Stimulated activated CD4-positive, alpha-beta T cell treated with anti-CD3 and anti-CD28 coated beads, Interleukin-15, amount 100 ng/mL, for 24 hours (primary cell): ENCODE measurements around the gene SCAMP4.
A peak's percentile ranks its signal among the peaks of the same experiment; 100 is the strongest.

ENCODE experiments used
- DNase-seq: peaks from one replicate; pipeline ENCODE4 v3.0.0-alpha.2; 2020

The SCAMP4 gene

GRCh38 chr19:1942078-1942933 is 37.1 kb downstream of the SCAMP4 start:
- DNase-seq = peak; percentile 83

DNA sequence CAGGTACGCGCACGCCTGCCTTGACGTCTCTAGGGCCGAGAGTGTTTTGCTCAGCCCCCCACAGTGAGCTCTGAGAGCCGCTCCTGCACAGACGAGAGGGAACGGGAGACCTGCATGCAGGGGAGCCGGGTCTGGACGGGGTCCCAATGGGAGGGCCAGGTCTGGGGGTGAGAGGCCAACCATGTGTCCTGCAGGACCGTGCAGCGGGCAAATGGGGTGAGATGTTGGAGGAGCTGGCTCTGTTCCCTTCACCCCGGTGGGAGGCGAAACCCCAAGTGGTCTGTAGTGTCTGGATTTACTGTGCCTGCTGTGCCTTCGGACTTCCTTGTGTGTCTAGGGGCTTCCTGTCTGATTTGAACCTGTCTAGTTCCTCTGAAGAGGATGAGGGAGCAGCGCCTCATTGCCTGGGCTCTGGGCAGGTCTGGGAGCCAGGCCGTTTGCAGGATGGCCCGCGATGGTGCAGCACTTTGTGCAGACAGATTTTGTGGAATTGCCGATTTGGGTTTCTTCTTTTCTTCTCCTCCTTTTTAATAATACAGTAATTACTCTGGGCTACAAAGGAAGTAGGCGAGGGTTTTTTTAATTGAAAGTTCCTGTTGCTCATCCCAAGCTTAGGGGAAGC is 37.8 kb downstream of the SCAMP4 start:
- no peak for DNase-seq

GRCh38 chr19:1943661-1944087 is 38.5 kb downstream of the SCAMP4 start:
- DNase-seq = no peak

DNA sequence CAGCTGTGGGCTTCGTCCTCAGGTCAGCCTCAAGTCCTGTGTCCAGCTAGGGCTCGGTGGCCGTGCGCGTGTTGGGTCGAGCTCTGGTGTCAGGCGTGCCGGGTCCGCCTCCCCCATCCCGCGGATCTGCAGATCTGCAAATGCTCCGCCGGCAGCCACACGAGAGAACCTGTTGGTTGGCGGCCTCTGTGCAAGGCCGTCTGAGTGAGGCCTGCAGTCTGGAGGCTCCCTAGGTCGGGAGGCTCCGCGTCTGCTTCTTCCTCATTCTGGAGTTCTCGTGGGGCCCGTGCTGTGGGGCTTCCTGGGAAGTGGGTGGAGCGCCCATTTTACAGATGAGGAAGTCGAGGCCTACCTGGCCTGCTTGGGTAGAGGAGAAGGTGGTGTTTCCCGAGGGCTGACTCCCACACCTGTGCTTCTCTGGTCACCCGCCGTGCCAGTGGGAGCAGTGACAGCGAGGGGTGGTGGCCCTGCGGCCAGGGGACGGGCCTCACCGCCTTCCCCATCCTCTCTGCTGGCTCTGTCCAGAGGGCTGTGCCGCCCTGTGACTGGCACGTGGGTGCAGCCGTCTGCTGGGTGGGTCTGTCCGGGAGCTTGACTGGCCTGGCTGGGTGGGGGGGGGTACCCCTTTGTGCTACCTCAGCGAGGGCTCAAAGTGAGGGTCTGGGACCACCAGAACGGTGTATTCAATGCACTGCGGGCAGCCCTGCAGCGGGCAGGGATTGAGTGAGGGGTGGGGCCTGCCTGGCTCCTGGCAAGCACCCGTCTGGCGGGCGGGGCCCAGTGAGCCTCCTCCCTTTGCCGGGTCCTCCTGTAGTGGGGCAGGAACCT is 39.1 kb downstream of the SCAMP4 start:
- DNase-seq = no peak

GRCh38 chr19:1944916-1945561 is 39.8 kb downstream of the SCAMP4 start:
- no peak for DNase-seq

DNA sequence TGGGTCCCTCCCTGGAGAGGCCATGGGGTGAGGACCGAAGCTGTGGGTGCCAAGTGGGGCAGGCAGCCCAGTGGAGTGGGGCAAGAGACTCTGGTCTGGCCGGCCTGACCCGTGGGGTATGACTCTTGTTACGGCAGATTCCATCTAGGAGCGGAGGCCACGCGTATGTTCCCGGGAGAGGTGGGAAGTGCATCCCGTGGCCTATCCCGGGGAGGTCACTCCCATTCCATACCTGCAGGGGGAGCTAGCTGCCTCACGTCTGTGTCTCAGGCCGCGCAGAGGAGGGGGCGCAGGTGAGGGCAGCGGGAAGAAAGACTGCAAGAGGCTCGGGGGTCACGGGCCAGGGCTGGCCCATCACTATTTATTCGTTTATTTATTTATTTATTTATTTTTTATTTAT is 40.7 kb downstream of the SCAMP4 start:
- peak; percentile 36 for DNase-seq

DNA sequence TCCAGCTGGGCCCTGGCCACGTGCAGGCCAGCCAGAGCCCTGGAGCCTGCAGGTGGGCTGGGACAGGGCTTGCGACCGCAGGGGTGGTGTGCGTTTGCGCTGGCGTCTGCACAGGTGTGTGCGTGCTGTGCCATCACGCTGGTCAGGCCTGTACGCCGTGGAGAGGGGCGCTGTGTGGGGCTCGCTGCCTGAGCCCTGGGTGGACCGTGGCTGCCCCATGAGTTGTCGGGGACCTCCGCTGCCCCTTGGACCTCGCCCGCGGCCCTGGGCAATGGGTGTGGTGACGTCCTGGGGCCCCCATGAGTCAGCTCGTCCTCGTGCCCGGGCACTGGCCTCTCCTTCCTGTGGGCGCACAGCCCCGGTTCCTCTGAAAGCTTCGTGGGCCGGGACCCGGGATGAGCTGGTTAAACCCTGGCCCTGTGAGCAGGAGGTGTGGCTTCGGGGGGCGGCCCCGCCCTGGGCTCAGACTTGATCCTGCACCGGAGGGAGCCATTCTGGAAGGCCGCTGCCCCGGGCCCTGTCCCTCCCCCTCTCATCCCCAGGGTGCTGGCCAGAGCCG is 42.5 kb downstream of the SCAMP4 start:
- DNase-seq = no peak

DNA sequence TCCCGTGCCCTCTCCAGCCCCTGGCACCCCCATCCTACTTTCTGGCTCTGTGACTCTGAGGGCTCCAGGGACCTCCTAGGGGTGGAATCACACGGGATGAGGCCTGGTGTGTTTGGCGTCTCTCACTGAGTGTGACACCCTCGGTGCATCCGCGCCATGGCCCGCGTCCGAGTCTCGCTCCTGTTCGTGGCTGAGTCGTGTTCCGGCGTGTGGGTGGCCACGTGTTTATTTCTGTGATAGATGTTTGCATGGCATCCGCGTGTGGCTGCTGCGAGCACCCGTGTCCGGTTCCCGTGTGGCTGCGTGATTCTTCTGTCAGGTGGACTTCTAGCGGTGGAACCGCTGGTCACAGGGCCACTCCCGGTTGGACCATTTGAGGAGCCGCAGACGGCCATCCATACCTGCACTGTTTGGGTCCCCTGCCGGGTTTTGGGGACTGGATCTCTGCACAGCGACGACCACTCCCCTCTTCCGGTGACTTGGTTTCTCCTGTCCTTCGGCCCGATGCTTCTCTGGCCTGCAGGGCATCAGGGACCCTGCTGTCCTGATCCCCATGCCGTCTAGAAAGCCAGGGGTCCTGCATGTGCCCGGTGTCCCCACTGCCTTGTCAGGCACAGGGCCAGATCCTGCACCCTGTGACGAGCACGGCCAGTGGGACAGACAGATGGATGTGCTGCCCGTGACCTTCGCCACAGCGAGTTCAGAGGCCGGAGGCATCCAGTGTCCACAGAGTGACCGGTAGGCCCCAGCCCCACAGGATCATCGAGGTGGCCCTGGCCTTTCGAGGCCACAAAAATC is 44.3 kb downstream of the SCAMP4 start:
- DNase-seq = no peak

DNA sequence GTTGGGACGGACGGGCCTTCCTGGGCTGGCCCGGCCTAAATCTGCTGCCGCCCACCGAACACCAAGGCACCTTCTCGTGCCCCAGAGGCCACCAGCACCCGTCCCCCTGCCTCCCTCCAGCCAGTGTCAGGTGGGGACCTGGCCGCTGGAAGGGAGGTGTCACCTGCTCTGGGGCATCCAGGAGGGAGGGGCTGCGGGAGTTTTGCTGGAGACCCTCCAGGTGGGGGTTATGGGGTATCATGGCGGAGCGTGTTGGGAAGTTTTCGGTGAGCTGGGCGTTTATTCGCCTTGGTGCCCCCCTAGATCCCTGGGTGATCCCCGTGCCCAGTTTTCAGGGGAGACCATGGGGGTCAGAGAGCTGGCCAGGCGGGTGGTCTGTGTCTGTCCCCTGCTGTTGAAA is 45.4 kb downstream of the SCAMP4 start:
- no peak for DNase-seq

GRCh38 chr19:1952635-1953034 is 47.4 kb downstream of the SCAMP4 start:
- no peak for DNase-seq

DNA sequence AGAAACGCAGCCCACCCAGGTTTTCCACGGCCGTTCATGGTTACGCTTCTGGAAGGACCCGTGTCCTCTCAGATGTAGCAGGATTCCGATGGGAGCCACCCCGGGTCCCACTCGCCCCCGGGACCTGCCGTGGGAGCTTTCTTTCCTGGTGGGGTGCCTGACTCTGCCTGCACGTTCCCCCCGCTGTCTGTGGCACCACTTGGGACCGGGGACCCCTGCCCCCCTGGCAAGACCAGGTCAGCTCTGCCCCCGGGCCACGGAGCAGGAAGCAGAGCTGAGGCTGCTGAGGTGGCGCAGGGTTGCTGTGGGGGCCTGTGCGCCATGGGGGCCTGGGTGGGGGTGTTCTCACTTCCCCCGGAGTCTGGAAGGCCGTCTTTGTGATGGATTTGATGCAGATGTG is 47.8 kb downstream of the SCAMP4 start:
- no peak for DNase-seq

GRCh38 chr19:1953441-1954094 is 48.4 kb downstream of the SCAMP4 start:
- no peak for DNase-seq

DNA sequence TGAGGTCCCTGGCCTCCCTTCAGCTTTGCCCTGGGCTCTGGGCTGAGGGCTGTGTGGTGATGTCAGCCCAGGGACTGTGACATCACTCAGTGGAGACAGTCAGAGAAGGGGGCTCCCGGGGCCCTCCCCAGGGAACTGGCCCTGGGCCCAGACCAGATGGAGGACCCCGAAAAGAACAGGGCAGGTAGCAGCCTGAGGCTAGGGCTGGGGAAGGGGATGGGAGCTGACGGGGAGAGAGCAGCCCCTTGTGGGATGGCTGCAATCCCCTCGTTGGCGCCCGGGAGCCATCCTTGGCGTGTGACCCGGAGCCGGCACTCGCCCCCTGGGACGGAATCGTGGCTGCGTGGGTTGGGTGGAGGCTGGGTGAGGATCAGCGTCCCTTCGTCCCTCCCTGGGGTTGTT is 49.3 kb downstream of the SCAMP4 start:
- no peak for DNase-seq

DNA sequence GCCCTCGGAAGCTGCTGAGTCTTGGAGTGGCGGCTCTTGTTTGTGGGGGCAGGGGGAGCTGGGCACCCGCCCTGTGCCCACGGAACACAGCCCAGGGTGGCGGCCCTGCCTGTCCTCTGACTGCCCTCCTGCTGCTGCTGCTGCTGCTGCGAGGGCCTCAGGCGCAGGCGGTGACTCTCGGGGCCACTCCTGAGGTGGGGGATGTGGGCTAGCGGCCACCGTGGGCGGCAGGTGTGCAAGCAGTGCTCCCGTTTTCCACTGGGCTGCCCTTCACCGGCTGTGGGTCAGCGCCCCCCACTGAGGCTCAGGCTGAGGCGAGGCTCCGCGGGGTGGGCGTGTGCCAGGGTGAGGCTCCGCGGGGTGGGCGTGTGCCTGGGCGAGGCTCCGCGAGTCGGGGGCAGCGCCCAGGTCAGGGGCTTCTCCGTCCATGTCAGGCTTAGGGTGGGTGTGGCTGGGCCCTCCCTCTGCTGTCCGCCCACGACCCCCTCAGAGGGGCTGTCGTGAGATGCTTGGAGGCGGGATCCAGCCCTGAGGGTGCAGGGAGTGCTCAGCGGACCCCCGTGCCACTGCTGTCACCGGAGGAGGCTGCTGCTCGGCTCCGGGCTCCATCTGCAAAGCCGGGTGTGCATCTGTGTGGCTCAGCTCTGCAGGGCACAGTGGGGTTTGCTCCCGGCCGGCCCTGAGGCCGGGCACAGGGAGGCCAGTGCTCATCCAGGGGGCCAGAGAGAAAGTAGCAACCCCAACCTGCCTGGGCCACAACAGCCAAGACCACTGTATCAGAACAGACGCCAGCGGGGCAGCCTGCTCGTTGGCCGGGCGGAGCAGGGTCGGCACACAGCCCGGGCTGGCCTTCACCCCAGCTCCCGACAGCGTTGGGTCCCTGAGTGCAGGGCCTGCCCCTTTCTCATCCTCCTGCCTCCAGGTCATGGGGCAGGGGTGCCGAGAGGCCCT is 50.2 kb downstream of the SCAMP4 start:
- DNase-seq = no peak

GRCh38 chr19:1956122-1956494 is 50.9 kb downstream of the SCAMP4 start:
- DNase-seq = no peak

DNA sequence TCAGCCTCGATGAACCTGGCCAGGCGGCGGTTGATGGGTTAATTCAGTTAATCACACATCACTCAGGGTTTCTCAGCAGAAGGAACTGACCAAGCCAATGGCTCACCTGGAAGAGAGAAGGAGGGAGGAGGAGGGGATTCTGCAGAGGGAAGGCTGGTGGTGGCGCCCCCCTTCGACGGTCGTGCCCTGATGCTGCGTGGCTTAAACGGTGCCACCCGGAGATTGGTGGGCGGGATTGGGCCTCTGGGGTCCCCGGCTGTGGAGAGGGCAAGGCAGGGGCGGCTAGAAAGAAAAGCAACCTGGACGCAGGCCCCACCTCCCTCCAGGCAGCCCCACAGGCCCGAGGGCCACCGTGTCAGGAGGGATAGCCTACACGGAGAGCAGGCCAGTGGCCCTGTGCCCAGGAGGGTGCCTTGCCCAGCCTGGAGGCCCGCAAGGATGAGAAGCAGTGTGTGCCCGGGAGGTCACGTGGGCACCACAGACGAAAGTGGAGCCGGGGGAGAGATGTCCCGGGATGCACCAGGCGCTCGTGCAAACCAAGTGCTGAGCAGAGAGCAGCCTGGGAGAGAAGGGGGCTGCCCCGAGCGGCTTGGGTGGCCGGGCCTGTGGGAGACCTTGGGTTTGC is 51.8 kb downstream of the SCAMP4 start:
- DNase-seq = no peak

DNA sequence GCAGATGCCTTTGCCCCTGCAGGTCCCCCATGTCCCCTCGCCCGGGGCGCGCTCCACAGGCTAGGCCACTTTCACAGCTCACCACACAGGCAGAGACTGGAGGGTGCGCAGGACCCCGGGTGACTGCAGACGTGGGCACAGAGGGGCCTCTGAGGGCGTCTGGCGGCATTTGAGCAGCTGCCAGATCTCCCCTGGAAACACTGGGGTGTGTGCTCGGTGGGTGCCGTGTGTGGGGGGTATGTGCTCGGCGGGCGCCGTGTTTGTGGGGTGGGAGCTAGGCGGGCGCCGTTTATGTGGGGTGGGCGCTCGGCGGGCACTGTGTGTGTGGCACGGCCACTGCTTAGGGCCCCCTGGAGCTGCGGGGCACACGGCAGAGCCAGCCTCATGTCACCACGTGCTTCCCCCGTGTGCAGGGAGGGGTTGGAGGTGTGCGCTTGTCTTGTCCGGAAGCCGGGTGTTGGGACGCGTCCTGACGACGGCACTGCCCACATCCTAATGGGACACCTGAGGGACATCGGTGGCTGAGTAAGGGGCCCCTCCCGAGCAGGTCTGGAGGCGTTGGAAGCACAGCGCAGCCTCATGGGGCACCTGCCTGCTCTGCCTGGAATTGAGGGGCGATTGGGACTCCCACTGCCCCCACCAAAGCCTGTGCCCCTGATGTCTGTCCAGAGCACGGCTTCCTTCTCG is 52.5 kb downstream of the SCAMP4 start:
- DNase-seq = no peak

DNA sequence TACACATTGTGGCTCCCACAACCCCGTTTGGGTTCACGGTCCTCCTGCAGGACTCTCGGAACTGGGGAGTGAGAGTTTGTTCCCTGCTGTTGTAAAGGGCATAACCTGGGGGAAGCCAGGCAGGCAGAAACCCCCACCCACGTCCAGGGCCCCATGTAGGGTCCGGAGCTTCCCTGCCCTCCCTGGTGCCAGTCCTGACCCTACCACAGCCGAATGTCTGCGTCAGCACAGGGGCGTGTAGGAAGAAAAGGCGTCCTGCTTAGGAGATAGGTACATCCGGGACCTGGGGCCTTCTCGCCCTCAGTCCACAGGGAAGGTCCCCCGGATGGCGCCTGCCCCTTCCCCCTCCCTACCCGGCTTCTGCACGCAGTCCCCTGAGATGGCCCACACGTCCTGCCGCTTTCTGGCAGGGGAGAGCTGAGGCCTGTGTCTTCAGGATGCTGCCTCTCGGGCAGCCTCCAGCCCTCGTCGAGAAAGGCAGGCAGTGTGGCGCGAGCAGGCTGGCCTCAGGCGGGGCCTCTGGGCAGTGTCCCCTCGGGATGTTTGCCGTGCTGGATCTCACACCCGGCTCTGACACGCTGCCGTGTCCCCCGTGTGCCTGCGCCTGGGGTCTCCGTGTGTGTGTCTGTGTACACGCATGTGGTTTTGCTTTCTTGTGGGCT is 54.9 kb downstream of the SCAMP4 start:
- DNase-seq = no peak
